Sigmoid colon (tissue), 7 donors: ENCODE measurements around the gene RUNX1. TPM values are rescaled to one million over a fixed set of nuclear protein-coding genes. Genes with fewer than 3 reads are reported as not detected.

ENCODE experiments used
- DNase-seq: peaks from one replicate; pipeline ENCODE4 v3.0.0-alpha.2; 2019
- H3K27ac ChIP-seq, 4 donors: fragments of 200-600 bp; sonication (generic); one replicate each; pipeline ENCODE4 v1.5.1; 2016 to 2019; ENCODE audit warnings: mild to moderate bottlenecking in 1 of 4
- H3K27me3 ChIP-seq, 3 donors: fragments of 200-600 bp; sonication (generic); one replicate each; pipeline ENCODE4 v1.5.1; 2019; ENCODE audit warnings: mild to moderate bottlenecking in 1 of 3
- H3K36me3 ChIP-seq, 4 donors: fragments of 200-600 bp; sonication (generic); one replicate each; pipeline ENCODE4 v1.5.1; 2016 to 2019
- H3K4me1 ChIP-seq, 4 donors: fragments of 200-600 bp; sonication (generic); one replicate each; pipeline ENCODE4 v1.5.1; 2017 to 2019
- H3K4me3 ChIP-seq, 4 donors: fragments of 200-600 bp; sonication (generic); one replicate each; pipeline ENCODE4 v1.5.1; 2017 to 2019; ENCODE audit warnings: mild to moderate bottlenecking in 2 of 4, moderate library complexity in 1 of 4
- H3K9me3 ChIP-seq, 4 donors: fragments of 200-600 bp in 3 of 4; sonication (generic) in 3 of 4; one replicate each; pipeline versions ENCODE4 v1.5.1 to v1.6.1; 2013 to 2019
- EP300 ChIP-seq, 4 donors: sonication (generic); formaldehyde crosslinking; IDR thresholded peaks; one replicate each; pipeline ENCODE4 v1.6.1; 2017; ENCODE audit warnings: antibody characterized with exemption in 4 of 4
- POLR2A ChIP-seq, 2 donors: fragments of 450-650 bp; IDR thresholded peaks; one replicate each; pipeline ENCODE4 v1.6.1; 2016; ENCODE audit warnings: antibody characterized with exemption in 2 of 2, mild to moderate bottlenecking in 2 of 2, moderate library complexity in 2 of 2
- POLR2AphosphoS5 ChIP-seq, 4 donors: sonication (generic); formaldehyde crosslinking; IDR thresholded peaks; one replicate each; pipeline ENCODE4 v1.6.1; 2017; ENCODE audit warnings: antibody characterized with exemption in 4 of 4
- WGBS, 2 donors: extraction: QIAGEN DNeasy Blood & Tissue Kit; methylation state at CpG; one replicate each; pipeline ENCODE4 v1.1.7; 2013; 5-methylcytosine and 5-hydroxymethylcytosine counted together
- intact Hi-C: fragments of 100-400 bp; cut with DNase I; formaldehyde crosslinking; loops from one replicate; pipeline ENCODE4 v1.15.1; 2023
- polyA plus RNA-seq, 3 donors: library from polyadenylated mRNA; stranded (reverse); fragments of 200-250 nt; gene quantifications; one replicate each; pipeline ENCODE4 v1.2.3, GENCODE V29; 2013
- total RNA-seq, 4 donors: library from RNA; depleted of rRNA; stranded (reverse); fragments of >200 nt; gene quantifications; one replicate each; pipeline ENCODE4 v1.1.0, GENCODE V29; 2016
- TF ChIP-seq, protein P1 (sequence below), 4 experiments: fragments of 450-650 bp in 3 of 4; fragments of 200-600 bp in 1 of 4; IDR thresholded peaks; one replicate each; pipeline ENCODE4 v1.5.1; 2016 to 2019; ENCODE audit warnings: antibody characterized with exemption in 4 of 4, mild to moderate bottlenecking in 3 of 4, moderate library complexity in 2 of 4
- donor health status: healthy with polysubstance abuse.
- donor health status: Bipolar disorder and iron deficiency.
- donor health status: healthy.

RUNX1 gene
- total and polyA plus RNA-seq, 7 donors: 2.8 to 23.3 (median 7.5) TPM

DNA sequence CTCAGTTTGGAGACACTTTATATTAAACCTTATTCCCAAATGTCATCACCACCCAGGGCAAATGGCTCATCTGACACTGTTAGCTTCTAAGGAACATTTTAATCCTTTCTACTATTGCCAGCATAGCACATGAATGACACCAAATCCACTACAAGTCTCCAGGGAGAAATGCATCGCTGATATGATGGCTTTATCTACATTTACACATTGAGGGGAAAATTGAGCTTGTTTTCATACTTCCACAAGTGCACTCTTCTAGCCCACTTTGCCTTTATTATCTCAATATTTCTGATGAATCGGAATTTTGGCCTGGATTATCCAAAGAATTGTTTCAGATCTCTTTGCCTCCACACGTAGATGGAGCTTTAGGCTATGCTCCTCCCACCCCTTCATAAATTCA, 75.4 kb downstream of the RUNX1 start:
- Histone ChIP-seq H3K4me3 (no peak overlapping the region), H3K4me1 (no peaks in the 10 kb centered on the region), H3K36me3 (no peaks in the 10 kb centered on the region), H3K27me3 (no peaks in the 10 kb centered on the region), H3K9me3 (no peaks in the 10 kb centered on the region), H3K27ac (no peak overlapping the region)
- intact Hi-C loops: no loop called here
- WGBS, 2 donors: 86 to 92% methylated on average over 3 of the region's 3 CpGs
- DNase-seq: no peak
- TF ChIP-seq POLR2AphosphoS5 (IDR thresholded peaks at IDR 0.05) (no peak), EP300 (IDR thresholded peaks at IDR 0.05) (no peak), POLR2A (IDR thresholded peaks at IDR 0.05) (no peak)
- TF ChIP-seq, protein P1, sequence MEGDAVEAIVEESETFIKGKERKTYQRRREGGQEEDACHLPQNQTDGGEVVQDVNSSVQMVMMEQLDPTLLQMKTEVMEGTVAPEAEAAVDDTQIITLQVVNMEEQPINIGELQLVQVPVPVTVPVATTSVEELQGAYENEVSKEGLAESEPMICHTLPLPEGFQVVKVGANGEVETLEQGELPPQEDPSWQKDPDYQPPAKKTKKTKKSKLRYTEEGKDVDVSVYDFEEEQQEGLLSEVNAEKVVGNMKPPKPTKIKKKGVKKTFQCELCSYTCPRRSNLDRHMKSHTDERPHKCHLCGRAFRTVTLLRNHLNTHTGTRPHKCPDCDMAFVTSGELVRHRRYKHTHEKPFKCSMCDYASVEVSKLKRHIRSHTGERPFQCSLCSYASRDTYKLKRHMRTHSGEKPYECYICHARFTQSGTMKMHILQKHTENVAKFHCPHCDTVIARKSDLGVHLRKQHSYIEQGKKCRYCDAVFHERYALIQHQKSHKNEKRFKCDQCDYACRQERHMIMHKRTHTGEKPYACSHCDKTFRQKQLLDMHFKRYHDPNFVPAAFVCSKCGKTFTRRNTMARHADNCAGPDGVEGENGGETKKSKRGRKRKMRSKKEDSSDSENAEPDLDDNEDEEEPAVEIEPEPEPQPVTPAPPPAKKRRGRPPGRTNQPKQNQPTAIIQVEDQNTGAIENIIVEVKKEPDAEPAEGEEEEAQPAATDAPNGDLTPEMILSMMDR (IDR thresholded peaks at IDR 0.05): no peak

DNA sequence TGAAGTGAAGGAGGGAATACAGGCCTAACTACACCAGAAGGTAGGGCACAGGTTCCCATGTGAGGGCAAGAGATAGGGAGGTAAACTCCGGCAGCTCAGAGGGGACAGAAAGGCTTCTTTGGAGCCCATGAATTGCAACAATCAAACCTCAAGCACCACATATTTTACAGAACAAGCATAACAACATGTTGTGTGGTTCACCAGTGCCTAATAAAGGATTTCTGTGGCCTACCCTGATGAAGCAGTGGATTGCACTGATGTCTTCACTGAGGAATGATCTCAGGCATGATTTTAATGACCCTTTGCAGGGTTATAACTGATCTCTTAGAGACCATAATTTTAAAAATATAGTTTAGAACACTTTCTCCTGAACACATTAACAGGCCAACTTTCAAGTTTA, 77.4 kb downstream of the RUNX1 start:
- Histone ChIP-seq H3K36me3 (no peaks in the 10 kb centered on the region), H3K9me3 (no peaks in the 10 kb centered on the region), H3K27me3 (no peaks in the 10 kb centered on the region), H3K27ac (no peak overlapping the region), H3K4me3 (no peak overlapping the region), H3K4me1 (no peaks in the 10 kb centered on the region)
- TF ChIP-seq POLR2AphosphoS5 (IDR thresholded peaks at IDR 0.05): no peak
- TF ChIP-seq EP300 (IDR thresholded peaks at IDR 0.05): no peak
- TF ChIP-seq, protein P1 (IDR thresholded peaks at IDR 0.05): no peak
- TF ChIP-seq POLR2A (IDR thresholded peaks at IDR 0.05): no peak
- 93 to 95% methylated on average over 1 of the region's 1 CpG for WGBS, 2 donors
- DNase-seq: no peak
- intact Hi-C loops: no loop called here

DNA sequence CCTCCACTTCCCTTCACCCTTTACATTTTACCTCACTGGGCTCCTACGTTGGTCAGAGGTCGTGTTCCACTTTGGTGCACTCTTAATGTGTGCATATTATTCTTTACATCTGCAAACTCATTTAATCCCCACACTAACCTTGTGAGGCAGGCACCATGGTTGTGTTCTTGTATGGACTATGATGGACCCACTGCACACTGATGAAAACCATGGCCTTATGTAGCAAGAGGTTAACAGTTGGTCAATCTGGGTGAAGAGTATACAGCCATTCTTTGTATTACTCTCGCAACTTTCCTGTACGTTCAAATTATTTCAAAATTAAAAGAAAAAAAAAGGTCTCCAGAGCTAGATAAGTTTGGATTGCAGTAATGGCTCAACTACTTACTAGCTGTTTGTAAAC, 78.5 kb downstream of the RUNX1 start:
- 92 to 95% methylated on average over 4 of the region's 4 CpGs for WGBS, 2 donors

DNA sequence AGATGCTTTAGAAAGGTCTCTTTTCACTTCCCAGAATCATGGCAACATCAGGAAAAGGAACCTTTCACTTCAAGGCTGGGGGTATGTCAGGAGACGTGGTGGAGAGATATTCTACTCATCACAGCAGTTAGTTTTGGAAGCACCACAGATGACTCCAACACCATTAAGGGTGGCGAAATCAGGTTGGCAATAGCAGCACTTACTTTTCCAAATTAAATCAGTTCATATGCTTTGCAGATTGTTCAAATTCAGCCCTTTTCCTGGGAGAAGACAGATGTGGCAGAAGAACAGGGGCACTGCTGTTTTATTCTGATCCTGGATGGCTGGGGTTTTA, 79.0 kb downstream of the RUNX1 start:
- WGBS, 2 donors: 88 to 89% methylated on average over 2 of the region's 2 CpGs
- no peak overlapping the region for H3K4me3 ChIP-seq
- no peak overlapping the region for H3K27ac ChIP-seq
- no peaks in the 10 kb centered on the region for H3K4me1 ChIP-seq
- TF ChIP-seq, protein P1 (IDR thresholded peaks at IDR 0.05): no peak
- TF ChIP-seq POLR2AphosphoS5 (IDR thresholded peaks at IDR 0.05) (no peak), EP300 (IDR thresholded peaks at IDR 0.05) (no peak), POLR2A (IDR thresholded peaks at IDR 0.05) (no peak)
- H3K27me3 ChIP-seq: no peaks in the 10 kb centered on the region
- no peak for DNase-seq
- intact Hi-C loops: no loop called here
- H3K9me3 ChIP-seq: no peaks in the 10 kb centered on the region
- no peaks in the 10 kb centered on the region for H3K36me3 ChIP-seq

More for the DNA sequence above, 78.5 kb downstream of the RUNX1 start:
- no peaks in the 10 kb centered on the region for H3K4me1 ChIP-seq
- no peak for DNase-seq
- intact Hi-C loops: no loop called here
- no peaks in the 10 kb centered on the region for H3K9me3 ChIP-seq
- no peaks in the 10 kb centered on the region for H3K27me3 ChIP-seq
- H3K27ac ChIP-seq: no peak overlapping the region
- H3K36me3 ChIP-seq: no peaks in the 10 kb centered on the region
- TF ChIP-seq POLR2A (IDR thresholded peaks at IDR 0.05) (no peak), POLR2AphosphoS5 (IDR thresholded peaks at IDR 0.05) (no peak), EP300 (IDR thresholded peaks at IDR 0.05) (no peak)
- TF ChIP-seq, protein P1 (IDR thresholded peaks at IDR 0.05): no peak
- H3K4me3 ChIP-seq: no peak overlapping the region

DNA sequence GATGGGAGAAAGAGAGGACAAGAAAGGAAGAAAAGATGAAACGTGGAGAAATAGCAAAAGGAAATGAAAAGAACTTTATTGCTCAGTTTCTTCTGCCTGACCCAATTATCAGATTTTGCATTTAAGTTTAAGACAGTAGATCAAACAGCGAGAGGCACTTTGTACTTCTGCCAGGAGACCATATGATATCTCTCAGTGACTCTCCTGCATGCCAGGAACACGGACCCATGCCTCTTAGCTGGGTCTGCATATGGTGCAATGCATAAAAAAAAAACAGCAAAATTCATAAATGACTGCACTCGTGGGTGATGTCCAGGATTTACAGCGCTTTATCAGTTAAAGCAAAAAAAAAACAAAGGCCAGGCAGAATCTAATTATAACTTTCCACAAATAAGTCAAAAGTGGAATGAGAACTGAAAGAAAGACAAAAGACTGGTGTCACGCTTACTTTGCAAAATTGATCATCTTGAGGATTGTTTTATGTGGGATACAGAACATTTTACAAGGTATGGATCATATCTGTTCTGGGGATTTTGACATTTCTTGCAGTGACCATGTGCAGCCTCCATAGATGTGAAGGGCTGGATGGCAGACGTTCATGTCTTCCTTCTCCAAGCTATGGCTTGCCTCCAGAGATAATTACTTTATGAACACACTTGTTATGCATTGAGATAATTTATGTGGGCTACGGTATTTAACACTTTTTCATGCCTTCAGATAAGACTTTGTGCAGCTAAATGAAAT, 79.5 kb downstream of the RUNX1 start:
- Histone ChIP-seq H3K4me1 (no peaks in the 10 kb centered on the region), H3K36me3 (no peaks in the 10 kb centered on the region), H3K4me3 (no peak overlapping the region), H3K27me3 (no peaks in the 10 kb centered on the region), H3K27ac (no peak overlapping the region), H3K9me3 (no peaks in the 10 kb centered on the region)
- intact Hi-C loops: no loop called here
- DNase-seq: no peak
- WGBS, 2 donors: 62 to 68% methylated on average over 8 of the region's 8 CpGs
- TF ChIP-seq, protein P1 (IDR thresholded peaks at IDR 0.05): no peak
- TF ChIP-seq EP300 (IDR thresholded peaks at IDR 0.05) (no peak), POLR2A (IDR thresholded peaks at IDR 0.05) (no peak), POLR2AphosphoS5 (IDR thresholded peaks at IDR 0.05) (no peak)
